G401.6 (cell line): ENCODE measurements around the gene SASH1.
"Not testable (repeated sequence)": the region's sequence is repeated elsewhere in the genome, so short reads cannot be mapped to it uniquely, and the experiment has no call there.

Experiments
- FAIRE-seq: peaks from 2 replicates; lab custom pipeline; 2012; peaks lifted over from hg19 to GRCh38; lab: Jason Lieb, UNC

Gene SASH1

DNA sequence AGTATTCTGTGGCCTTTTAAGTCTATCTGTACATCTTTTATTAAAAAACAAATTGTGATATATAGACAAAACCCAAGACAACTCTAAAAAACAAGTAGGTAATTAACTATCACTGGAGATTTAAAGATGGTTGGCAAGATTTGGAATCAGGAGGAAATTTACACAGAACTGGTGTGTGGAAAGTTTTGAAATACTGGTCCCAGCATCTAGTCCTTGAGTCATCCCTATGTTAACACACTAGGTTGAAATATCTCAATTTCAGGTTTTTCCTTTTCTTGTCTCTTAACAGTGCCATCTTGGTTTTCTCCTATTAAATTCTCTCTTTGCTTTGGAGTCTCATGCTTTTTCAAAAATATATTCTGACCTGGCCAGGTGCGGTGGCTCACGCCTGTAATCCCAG lies 27.5 kb downstream of the SASH1 start:
- no peak for FAIRE-seq

DNA sequence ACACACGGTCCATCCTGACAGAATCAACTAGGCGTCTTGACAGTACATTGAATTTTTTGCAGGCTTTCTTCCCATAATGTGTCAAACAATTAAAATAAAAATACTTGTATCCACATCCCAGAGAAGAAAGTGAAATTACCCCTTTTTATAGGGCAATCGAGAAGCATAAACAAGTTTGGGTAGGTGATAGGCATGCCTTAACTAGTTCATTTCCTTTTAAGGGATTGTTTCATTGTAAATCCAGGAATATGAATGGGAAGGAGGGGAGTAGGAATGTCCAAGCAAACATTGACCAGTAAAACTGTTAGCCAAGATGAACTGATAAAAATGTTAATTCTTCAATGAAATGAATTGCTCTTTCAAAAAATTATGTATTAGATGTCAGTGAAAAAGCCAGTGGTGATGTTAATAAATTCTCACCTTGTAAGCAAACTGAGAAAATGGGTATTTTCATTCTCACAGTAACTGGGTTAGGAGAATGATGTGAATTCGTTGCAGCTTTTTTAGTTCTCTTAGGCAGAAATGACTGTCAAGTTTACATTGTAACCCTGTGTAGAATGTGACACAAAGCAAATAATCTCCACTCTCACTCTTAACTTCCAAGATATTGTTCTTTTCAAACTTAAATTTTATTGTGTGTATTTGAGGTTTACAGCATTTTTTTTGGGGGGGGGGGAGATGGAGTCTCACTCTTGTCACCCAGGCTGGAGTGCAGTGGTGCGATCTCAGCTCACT lies 31.6 kb downstream of the SASH1 start:
- no peak for FAIRE-seq

DNA sequence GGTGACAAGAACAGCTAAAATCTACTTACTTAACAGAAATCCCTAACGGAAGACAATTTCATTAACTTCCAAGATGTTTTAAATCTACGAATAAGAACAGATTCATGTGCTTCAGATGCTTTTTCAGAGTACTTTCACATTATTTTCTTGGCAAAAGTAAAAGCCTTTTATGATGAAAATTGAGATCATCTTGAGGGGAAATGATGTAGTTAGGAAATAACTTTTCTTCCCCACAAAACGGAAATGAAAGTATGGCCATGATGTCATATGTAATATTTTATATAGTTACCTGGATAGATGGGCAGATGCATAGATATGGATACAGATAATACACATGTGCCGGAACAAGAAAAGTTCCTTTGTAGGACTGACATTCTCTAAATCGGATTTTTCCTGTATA lies 32.8 kb downstream of the SASH1 start:
- no peak for FAIRE-seq

DNA sequence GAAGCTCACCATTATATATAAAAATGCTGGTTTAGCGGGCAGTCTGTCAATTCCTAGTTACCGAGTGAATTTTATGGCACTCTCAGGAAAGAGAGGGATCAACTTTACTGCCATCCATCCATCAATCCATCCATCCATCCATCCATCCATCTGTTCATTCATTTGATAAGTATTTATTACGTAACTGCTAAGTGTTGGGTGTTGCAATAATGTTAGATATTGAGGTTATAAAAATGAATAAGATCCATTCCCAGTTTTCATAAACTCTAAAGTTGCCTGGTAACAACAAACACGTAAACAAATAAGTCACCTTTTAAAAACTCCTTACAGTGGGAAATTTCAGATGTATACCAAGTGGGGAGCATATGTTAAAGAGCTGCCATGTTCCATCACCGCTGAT lies 36.8 kb downstream of the SASH1 start:
- no peak for FAIRE-seq

DNA sequence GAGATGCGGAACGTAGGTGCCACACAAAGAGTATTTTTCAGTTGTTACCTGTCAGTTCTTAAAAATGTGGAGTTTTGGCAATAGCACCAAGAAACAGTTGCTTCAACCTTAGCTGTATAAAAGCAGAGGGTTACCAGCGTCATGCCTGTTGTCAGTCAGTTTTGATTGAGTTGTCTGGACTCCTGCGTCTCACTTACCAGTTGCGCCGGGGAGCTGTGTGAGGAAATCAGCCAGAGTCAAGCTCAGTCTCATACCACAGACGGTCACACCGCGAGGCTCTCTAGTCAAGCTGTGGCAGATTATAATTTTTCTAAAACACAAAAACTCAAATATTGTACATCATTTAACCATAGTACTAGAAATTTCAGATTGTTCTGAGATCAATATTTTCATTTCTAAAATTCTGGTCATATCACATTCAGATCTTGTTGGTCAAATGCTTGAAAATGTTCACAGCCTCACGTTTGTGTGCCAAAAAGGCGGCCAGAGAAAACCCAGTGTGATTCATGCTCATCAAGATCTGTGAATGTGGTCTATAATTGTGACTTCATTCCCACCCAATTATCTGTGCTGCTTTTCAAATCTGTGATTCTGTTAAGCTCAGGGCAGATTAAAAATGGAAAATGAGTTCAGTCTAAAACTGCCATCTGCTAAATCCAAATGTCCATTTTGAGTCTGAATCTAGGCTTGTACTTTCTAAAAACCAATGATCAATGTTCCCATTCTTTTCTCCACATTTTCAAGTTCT lies 37.5 kb downstream of the SASH1 start:
- FAIRE-seq, result no peak

DNA sequence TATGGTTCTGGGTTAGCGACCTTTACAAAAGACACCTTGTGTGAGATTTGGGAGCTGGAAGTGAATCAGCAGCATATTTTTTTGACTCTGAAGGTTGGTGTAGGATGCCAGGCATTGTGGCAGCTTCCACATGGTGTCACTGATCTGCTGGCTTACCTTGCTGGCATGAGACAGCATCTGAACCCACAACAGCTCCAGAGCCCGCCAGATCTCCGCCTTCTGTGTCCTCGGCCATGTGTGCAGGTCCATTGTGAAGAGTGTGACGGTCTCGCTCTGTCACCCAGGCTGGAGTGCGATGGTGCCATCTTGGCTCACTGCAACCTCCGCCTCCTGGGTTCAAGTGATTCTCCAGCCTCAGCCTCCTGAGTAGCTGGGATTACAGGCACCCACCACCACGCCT lies 39.4 kb downstream of the SASH1 start:
- FAIRE-seq, result not testable (repeated sequence)

DNA sequence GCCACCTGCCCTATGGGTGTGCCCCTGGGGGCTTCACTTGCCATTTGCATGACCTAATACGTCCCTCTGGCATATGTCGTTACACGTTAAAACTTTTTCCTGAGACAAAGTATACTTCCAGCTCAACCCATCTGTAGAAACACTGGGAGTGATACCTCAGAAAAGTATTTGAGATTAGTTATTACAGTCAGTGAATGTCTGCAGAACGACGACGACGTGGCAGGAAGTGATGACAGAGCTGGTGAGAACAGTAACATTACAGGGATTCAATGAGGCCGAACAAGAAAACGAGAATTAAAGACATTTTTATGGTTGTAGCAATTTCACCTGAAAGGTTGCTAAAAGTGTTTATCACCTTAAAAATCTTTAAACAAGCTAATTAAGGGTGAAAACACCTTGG lies 40.2 kb downstream of the SASH1 start:
- FAIRE-seq, result no peak

DNA sequence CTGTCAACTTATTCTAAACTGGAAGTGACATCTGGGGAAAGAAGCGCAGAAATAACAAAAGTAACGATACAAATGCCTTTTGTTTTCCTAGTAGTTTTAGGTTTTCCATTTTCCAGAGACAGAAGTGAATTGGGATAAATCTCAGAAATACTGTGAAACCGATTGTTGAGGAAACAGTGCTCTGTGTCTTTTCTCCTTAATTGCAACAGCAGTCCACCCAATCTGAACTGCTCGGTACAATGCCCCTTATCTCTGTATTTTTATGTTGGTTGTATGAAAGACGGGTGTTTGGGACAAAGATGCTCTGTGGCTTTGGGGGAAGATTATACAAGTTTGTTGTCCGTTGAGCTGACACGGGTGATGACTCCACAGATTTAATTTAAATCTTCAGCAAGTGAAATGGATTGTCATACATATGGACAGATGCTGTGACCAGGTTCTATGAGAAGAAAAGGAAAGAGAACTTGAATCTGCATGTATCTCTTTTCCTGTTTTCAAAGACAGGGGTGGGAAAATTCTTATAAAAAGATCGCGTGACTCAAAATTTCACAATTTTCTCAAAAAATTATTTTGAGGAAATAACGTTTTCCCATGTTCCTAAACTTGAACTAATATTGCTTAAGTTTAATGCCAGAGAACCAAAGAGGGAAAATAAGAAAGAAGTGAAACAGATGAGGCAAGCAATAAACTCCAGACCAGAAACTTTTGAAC lies 41.2 kb downstream of the SASH1 start:
- no peak for FAIRE-seq

DNA sequence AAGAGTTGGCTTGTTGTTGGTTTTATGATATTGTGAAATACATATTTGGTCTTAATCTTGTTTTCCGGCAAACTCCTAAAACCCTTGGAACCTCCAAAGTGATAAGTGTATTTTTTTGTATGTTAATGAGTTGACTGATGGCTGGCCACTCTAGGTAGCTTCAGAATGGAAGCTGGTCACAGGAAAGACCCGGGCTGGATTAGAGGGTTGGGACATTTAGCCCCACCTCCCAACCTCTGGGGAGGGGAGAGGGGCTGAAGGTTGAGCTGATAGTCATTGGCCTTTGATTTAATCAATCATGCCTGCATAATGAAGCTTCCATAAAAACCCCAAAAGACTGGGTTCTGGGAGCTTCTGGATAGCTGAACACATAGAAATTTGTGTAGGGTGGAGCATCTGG lies 42.7 kb downstream of the SASH1 start:
- FAIRE-seq, result no peak

DNA sequence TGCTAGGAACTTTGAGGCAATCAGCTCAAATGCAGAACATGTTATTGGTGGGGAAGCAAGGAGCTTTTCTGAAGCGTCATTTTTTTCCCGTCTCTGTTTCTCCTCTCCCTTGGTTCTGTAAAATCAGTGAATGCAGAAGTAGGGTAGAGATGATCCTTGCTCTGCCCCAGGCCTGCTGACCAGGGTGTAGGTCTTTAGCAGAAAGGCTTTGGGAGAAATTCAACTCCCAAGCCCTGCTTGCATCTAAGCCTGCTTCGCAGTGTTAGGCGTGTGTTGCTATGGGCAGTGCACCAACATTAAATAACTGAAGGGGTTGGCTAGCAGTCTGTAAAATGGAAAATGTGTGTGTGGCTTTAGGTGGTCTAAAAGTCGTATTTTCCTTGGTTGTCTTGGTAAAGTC lies 45.9 kb downstream of the SASH1 start:
- no peak for FAIRE-seq

DNA sequence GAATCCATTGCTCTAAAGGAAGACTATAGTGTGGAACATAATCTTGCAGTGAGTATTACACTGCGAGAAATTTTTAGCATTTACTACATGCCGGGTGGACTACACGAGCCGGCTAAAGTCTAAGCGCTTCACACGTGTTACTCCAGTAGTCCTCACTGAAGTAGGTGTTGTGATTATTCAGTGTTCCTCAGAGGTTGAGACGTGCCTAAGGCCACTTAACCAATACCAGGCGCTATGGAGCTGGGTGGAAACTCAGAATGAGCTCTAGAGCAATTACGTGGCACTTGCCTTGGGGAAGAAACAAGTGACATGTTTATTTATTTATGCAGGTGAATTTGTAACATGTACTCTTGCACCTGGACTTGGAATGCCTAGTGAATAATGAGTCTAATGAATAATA lies 46.4 kb downstream of the SASH1 start:
- no peak for FAIRE-seq

DNA sequence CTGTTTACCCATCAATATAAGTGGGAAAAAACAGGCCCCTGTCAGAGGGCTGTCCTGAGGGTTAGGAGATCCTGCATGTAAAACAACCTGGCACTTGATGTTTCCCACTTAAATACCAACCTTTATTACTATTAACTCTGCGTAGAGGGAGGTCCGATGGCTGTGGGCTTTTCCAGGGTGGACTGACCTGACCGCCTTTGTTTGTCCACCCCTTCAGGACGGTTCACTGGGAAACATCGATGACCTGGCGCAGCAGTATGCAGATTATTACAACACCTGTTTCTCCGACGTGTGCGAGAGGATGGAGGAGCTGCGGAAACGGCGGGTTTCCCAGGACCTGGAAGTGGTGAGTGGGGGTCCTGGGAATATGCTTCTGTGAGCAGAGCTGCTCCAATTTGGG lies 47.3 kb downstream of the SASH1 start:
- FAIRE-seq, result no peak

DNA sequence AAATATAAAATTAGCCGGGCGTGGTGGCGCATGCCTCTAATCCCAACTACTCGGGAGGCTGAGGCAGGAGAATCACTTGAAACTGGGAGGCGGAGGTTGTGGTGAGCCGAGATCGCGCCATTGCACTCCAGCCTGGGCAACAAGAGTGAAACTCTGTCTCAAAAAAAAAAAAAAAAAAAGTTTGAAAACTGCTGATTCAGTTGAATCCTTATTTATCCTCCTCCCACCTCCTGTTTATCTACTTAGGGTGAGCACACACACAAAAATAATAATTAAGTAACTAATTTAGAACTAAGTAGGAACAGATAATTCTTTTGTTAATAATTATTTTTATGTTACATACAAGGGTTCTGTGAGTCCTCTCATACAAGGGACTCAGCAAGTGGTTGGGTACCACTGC lies 49.5 kb downstream of the SASH1 start:
- FAIRE-seq, result not testable (repeated sequence)

DNA sequence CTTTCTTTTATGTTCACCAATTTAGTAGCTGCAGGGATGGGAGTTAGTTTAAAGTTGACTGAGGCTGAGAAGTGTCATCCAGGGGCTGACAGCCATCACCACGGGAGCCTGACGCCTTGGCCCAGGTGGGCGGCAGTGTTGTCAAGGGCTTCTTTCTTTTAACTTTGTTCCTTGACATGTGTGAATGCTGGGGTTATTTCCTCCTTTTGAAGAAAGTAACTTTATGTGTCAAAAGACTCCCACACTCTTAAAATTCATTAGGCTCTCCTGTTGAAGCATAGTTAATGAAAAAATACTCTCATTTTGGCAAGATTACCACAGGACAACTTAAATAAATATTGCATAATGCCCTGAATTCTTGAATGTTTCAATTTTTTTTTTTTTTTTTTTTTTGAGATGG lies 50.0 kb downstream of the SASH1 start:
- no peak for FAIRE-seq

DNA sequence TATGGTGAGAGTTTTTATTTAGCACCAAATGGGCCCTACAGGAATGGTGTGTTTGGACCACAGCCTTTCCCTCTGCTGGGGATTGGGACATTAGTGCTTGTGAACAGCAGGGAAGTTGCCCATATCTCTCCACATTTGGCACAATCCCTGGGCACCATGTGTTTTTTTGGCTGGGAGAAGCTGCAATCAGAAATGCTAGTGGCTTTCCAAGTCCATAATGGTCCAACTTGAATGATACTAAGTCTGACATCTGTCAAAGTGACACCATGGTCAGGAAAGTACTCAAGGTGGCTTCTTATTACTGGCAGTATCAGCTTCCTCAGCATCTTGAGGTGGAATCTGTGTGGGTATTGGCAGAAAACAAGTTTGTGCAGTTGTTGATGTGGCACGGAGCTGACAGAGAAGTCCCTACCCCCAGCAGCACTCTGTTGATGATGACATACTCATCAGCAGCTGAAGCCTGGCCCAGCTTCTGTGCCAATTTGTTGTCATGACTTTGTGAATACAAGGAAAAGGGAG lies 53.0 kb downstream of the SASH1 start:
- FAIRE-seq, result no peak

DNA sequence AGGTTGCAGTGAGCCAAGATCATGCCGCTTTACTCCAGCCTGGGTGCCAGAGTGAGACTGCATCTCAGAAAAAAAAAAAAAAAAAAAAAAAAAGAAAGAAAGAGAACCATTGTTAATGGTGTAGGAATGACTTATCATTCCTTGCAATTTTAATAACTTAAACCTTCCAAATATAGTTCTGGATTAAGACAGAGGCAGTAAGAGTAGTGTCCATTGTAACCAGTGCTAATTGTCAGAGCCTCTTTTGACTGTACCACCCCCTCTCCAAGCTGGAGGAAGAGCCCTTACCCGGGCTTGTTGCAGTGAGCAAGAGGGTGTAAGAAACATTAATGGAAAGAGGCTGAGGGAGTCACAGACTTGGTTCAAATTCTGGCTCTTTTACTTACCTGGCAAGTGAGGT lies 53.8 kb downstream of the SASH1 start:
- FAIRE-seq, result no peak

DNA sequence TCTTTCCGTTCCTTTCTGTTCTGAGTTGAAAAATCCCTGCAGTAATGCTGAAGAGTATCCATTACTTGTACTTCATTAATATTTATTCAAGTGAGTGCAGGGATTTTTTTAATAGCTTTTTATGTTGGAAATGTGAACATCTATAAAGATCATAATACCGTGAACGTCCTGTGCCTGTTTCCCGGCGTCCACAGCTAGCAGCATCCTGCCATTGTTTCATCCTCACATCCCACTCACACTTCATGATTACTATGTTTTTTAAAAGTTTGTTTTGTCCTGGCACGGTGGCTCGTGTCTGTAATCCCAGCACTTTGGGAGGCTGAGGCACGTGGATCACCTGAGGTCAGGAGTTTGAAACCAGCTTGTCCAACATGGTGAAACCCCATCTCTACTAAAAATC lies 54.3 kb downstream of the SASH1 start:
- FAIRE-seq, result no peak

DNA sequence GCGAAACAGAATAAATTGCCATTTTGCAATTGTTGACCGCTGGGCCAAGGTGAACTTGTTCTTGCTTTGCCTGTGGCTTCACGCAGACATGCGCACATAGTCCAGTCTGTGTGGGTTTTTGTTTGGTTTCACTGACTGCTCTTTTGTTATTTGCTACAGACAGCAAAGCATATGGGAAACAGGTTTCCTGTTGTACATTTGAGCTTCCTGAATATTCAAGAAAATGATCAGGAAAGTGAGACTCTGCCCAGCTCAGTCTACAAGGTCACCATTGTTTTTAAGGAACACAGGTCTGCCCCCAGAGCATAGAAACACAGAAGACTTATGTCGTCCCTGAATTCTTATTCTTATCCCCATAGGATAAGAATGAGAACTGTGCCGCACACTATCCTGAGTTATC lies 55.6 kb downstream of the SASH1 start:
- FAIRE-seq, result no peak

DNA sequence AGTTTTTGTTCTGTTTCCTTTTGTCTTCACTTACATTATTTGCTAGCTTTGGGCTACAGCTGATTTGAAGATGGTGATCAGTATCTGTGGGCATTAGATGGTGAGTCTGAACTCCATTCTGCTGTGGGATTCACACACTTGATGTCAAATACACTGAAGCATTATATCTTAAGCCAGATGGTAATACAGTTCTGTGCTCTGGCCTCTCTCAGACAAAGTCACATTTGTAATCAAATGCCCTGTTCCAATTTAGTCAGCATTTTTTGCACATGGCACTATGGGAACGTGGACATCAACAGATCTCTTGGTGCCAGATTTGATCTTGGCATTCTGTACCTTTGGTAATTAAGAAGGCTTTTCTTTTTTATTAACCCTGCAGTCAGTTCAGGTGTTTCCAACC lies 56.0 kb downstream of the SASH1 start:
- no peak for FAIRE-seq

DNA sequence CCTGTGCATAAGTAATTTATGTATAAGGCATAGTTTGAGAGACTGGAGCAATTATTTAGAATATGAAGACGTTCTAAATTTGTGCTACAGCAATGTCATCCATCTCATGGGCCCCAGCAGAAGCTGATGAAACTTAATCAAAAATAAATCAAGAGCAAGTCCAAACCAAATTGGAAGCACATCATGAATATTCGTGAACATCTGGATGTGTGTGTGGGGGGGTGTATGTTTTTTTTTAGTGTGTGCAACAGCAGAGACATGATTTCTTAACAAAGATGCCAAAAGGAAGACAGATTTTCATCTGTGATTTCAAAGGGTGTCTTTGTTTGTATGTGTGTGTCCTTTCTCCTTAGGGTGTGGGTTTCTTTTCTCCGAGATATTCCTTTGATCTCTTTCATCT lies 58.9 kb downstream of the SASH1 start:
- no peak for FAIRE-seq

DNA sequence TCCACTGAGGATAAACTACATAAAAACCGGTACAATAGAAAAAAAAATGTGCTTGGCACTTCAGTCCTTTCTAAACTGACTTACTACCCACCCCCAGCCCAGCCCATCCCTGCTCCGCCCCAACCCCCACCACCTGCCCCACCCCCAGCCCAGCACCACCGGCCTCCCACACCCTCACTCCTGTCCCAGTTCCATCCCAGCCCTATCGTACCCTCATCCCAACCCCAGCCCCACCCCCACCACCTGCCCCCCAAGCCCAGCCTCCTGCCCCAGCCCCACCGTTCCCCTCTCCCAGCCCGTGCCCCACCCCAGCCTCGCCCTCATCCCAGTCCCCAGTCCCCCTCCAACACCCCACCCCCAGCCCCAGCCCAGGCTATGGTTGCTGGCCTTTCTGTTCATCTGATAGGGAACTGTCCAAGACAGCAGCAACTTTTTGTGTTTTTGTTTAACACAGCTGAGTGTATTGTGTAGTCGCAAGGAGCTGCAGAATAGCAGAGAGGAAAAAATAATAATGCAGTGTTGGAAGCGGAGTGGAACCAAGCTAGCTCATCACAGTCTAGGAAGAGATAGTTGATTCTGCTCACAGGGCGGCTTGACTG lies 61.9 kb downstream of the SASH1 start:
- FAIRE-seq, result no peak

DNA sequence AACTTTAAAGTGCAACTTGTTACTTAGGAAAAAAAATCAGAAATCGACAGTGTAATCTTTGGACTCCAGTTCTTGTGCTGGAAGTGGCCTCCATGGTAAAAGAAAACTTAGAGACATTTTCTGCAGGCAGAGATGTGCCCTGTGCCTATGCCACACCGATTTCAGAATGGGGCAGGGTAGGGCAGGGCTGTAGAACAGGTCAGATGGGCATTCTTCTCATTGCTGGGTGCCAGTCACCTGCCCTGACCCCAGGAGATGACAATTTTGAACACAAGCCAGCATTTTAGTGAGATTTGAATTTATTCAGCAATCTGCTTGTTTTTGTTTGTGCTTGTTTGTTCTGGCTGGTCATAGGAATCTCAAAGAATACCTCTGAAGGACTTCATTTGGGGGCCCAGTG lies 63.3 kb downstream of the SASH1 start:
- FAIRE-seq, result no peak
